Ovary (tissue), 3 donors: Measurements from ENCODE around the gene CLDN7.

Experiments
- CTCF ChIP-seq, 3 donors: fragments of 450-650 bp in 2 of 3; fragments of 200-600 bp in 1 of 3; IDR thresholded peaks; one replicate each; pipeline versions ENCODE4 v1.5.1 to v1.8.0; 2016 to 2022; ENCODE audit warnings: antibody characterized with exemption in 3 of 3, mild to moderate bottlenecking in 1 of 3
- EP300 ChIP-seq: sonication (generic); formaldehyde crosslinking; IDR thresholded peaks from one replicate; pipeline ENCODE4 v1.6.1; 2017; ENCODE audit warnings: antibody characterized with exemption
- donor health status: DM: no; HTN: no; CAD: no.

GRCh38 chr17:7295230-7296180 is 33.2 kb upstream of the CLDN7 start:
- no peak for TF ChIP-seq CTCF (IDR thresholded peaks at IDR 0.05)
- no peak for TF ChIP-seq EP300
